GM12874 (cell line): ENCODE measurements around the gene TRIM4.

Experiments
- TF ChIP-seq, protein P1 (sequence below): IDR thresholded peaks from 2 replicates; pipeline ENCODE4 v1.5.1; 2011; ENCODE audit warnings: low read depth, mild to moderate bottlenecking, control low read depth, low read length, moderate library complexity; ENCODE audit not compliant: insufficient read depth

Gene TRIM4

DNA sequence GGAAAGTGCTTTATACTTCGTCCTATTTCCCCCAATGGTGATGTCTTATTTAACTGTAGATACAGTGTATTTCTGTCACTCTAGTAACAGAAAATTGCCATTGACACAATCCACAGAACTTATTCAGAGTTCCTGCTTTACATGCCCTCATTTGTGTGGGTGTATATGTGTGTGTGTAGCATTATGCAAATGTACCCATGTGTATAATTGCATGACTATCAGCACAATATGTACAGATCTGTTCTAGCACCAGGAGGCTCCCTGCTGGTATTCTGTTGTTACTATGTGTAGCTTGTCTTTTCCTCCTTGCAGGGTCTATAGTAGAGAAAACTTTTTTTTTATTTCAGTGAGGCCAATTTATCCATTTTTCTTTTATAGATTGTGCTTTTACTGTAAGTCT lies 75.0 kb downstream of the TRIM4 start:
- TF ChIP-seq, protein P1, sequence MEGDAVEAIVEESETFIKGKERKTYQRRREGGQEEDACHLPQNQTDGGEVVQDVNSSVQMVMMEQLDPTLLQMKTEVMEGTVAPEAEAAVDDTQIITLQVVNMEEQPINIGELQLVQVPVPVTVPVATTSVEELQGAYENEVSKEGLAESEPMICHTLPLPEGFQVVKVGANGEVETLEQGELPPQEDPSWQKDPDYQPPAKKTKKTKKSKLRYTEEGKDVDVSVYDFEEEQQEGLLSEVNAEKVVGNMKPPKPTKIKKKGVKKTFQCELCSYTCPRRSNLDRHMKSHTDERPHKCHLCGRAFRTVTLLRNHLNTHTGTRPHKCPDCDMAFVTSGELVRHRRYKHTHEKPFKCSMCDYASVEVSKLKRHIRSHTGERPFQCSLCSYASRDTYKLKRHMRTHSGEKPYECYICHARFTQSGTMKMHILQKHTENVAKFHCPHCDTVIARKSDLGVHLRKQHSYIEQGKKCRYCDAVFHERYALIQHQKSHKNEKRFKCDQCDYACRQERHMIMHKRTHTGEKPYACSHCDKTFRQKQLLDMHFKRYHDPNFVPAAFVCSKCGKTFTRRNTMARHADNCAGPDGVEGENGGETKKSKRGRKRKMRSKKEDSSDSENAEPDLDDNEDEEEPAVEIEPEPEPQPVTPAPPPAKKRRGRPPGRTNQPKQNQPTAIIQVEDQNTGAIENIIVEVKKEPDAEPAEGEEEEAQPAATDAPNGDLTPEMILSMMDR: no peak

DNA sequence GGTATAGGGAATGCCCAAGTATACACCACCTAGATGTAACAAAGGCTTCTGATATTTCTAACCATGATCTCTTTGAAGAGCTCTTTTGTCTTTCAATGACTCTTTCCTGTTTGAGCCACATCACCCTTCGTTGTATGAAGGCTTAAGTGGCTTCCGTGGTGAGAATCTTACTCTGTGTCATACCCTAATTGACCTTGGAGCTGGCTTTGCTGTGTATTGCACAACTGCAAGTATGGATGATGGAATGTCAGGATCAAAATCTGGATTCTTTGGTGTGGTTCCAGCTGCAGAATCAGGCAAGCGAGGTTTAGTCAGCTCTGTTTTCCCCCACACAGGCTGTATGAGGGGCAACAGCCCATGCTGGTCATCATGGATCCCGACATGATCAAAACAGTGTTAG lies 75.5 kb downstream of the TRIM4 start:
- TF ChIP-seq, protein P1: no peak

DNA sequence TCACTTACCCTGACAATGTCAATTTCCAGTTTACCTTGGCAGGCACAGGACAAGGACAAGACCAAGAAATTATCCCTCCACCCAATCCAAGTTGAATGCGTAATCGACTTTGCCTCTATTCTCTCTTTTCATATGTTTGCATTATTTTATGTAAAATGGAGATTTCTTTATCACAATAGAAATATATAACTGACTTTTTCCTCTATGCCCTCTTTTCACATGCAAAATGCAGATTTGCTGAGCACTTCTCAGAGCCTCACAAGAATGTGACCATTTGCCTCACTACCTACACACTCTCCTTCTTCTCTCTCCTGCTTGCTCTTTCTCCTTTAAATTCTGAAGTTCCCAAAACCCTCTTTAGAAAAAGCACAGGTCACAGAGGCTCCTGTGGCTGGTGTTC lies 76.4 kb downstream of the TRIM4 start:
- TF ChIP-seq, protein P1: no peak
